ENCODE measurements around the gene PFDN6.

The PFDN6 gene

GRCh38 chr6:33318426-33319073 is 29.1 kb downstream of the PFDN6 start:
- no peak for DNase-seq

GRCh38 chr6:33319939-33320314 is 30.5 kb downstream of the PFDN6 start:
- no peak for DNase-seq

GRCh38 chr6:33320315-33321181 is 31.1 kb downstream of the PFDN6 start:
- DNase-seq, result no peak

GRCh38 chr6:33321227-33321626 is 31.8 kb downstream of the PFDN6 start:
- no peak for DNase-seq

- no peak for DNase-seq
Measured at GRCh38 chr6:33323623-33323948, 34.2 kb downstream of the PFDN6 start.

GRCh38 chr6:33324125-33324524 is 34.7 kb downstream of the PFDN6 start:
- DNase-seq, result no peak

GRCh38 chr6:33329058-33329457 is 39.7 kb downstream of the PFDN6 start:
- DNase-seq, result no peak

GRCh38 chr6:33330736-33331135 is 41.3 kb downstream of the PFDN6 start:
- DNase-seq, result no peak

GRCh38 chr6:33333666-33334065 is 44.3 kb downstream of the PFDN6 start:
- no peak for DNase-seq

GRCh38 chr6:33335916-33336315 is 46.5 kb downstream of the PFDN6 start:
- DNase-seq, result no peak

GRCh38 chr6:33336495-33336894 is 47.1 kb downstream of the PFDN6 start:
- DNase-seq, result no peak

- DNase-seq, result no peak
Measured at GRCh38 chr6:33339193-33339592, 49.8 kb downstream of the PFDN6 start.

Measured in stimulated activated CD4-positive, alpha-beta T cell treated with anti-CD3 and anti-CD28 coated beads, Interleukin-4, amount 100 ng/mL, for 1 hour (primary cell).